GM19468 (cell line): Measurements from ENCODE around the gene KDM3B.

ENCODE experiments used
- ATAC-seq: cut with Tn5 transposase; IDR thresholded peaks from one replicate; pipeline ENCODE4 v1.9.1; 2021; ENCODE audit warnings: mild to moderate bottlenecking, moderate library complexity, moderate number of reproducible peaks; ENCODE audit not compliant: unreplicated experiment; ENCODE audit errors: extremely low read depth

Gene KDM3B

GRCh38 chr5:138448070-138448469, 95.6 kb downstream of the KDM3B start:
- no peak for ATAC-seq

- no peak for ATAC-seq
These were observed 96.3 kb downstream of the KDM3B start for GRCh38 chr5:138448481-138449398.

GRCh38 chr5:138449501-138450239, 97.2 kb downstream of the KDM3B start:
- ATAC-seq, result no peak

GRCh38 chr5:138450971-138451370, 98.5 kb downstream of the KDM3B start:
- no peak for ATAC-seq

- ATAC-seq, result no peak
These were observed 100.2 kb downstream of the KDM3B start for GRCh38 chr5:138452720-138453119.

GRCh38 chr5:138453590-138453989, 101.1 kb downstream of the KDM3B start:
- ATAC-seq, result no peak

- no peak for ATAC-seq
These were observed 101.6 kb downstream of the KDM3B start for GRCh38 chr5:138454121-138454520.

- no peak for ATAC-seq
These were observed 102.9 kb downstream of the KDM3B start for GRCh38 chr5:138455232-138455930.

GRCh38 chr5:138457531-138458275, 105.2 kb downstream of the KDM3B start:
- ATAC-seq, result no peak

GRCh38 chr5:138458384-138458783, 105.9 kb downstream of the KDM3B start:
- no peak for ATAC-seq

GRCh38 chr5:138458856-138459255, 106.4 kb downstream of the KDM3B start:
- no peak for ATAC-seq

GRCh38 chr5:138459311-138459933, 106.9 kb downstream of the KDM3B start:
- ATAC-seq, result no peak

- no peak for ATAC-seq
These were observed 107.7 kb downstream of the KDM3B start for GRCh38 chr5:138460032-138460693.

- no peak for ATAC-seq
These were observed 109.0 kb downstream of the KDM3B start for GRCh38 chr5:138461343-138462125.

- ATAC-seq, result no peak
These were observed 111.0 kb downstream of the KDM3B start for GRCh38 chr5:138463419-138464007.

GRCh38 chr5:138464008-138464387, 111.5 kb downstream of the KDM3B start:
- ATAC-seq, result peak; percentile 48

- peak; percentile 34 for ATAC-seq
These were observed 112.1 kb downstream of the KDM3B start for GRCh38 chr5:138464388-138465260.
